ENCODE data around the gene IL17RA.

The IL17RA gene

DNA sequence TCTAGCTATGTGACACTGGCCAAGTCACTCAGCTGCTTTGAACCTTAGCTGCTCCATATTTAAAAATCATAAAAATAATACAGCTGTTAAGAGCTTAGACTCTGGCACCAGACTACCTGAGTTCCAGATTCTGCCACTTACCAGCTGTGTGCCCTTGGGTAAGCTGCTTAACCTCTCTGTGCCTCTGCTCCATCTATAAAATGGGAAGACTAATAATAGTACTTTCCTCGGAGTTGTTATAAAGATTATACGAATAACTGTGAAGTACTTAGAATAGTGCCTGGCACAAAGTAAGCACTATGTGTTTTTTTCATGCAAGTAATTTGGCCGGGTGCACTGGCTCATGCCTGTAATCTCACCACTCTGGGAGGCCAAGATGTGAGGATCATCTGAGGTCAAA lies 72.9 kb downstream of the IL17RA start:
- ATAC-seq (no peak), DNase-seq (no peak)

DNA sequence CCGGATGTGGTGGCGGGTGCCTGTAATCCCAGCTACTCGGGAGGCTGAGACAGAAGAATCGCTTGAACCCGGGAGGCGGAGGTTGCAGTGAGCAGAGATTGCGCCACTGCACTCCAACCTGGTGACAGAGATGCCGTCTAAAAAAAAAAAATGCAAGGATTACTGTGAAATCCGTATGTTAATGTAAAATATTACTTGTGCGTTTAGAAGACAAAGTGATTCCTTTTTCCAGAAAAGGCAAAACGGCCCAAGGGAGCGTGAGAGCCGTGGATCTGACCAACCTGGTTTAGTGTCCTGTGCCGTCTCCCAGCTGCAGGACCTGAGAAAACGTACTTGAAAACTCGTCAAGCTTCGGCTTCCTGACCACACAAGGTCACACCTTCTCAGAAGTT lies 73.4 kb downstream of the IL17RA start:
- no peak for ATAC-seq
- DNase-seq, result no peak

- ATAC-seq (peak; percentile 93), DNase-seq (peak; percentile 91)
Measured at GRCh38 chr22:17158568-17159503, 74.0 kb downstream of the IL17RA start, which contains the start of gene HDHD5. Gene HDHD5 (minus strand): TSS chr22:17159277. CDS start chr22:17159251, 26 bp downstream.

DNA sequence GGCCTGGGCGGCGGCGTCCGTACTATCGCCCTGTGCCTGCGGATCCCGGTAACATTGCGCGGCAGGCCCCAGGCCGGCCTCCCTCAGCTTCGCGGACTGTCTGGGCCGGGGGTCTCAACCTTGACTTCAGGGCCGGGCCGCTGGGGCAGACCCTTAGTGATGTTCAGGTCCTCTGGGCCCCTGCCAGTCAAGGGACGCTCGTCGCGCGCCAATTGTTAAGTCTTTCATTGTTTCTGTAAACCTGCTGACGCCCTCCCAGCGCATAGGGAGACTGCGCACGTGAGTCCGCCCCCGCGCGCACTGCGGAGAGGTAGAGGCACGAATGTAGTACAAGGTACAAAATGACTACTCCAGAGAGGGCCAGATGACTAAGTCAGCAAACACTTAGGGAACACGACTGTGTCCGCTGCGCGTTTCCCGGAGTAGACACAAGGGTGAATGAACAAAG lies 74.7 kb downstream of the IL17RA start:
- ATAC-seq, result peak; percentile 44
- peak; percentile 77 for DNase-seq

GRCh38 chr22:17161991-17162390 lies 77.2 kb downstream of the IL17RA start:
- DNase-seq (no peak), ATAC-seq (no peak)

DNA sequence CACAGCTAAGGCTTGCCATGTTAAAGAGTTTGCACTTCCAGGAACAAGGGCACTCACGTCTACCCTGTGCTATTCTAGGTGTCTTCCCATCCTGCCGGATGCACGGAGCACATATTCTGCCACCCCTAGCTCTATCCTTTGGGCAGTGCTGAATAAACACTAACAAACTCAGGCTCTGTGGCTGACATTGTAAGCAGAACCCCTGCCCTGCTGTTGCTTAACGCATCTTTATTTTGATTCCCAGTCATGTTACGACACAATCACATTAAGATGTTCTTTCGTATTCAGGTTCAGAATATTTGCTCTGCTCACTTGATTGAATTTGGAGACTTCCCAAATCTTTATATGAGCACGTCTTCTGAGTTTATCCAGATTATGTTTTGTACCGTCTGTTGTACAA lies 77.9 kb downstream of the IL17RA start:
- DNase-seq (no peak), ATAC-seq (no peak)

- ATAC-seq (no peak), DNase-seq (no peak)
Measured at GRCh38 chr22:17164392-17165024, 79.7 kb downstream of the IL17RA start.
